HG03103 (cell line): ENCODE results near the gene PLEKHG4.

Experiments
- ATAC-seq: cut with Tn5 transposase; IDR thresholded peaks from one replicate; pipeline ENCODE4 v1.9.1; 2021; ENCODE audit warnings: low read depth; ENCODE audit not compliant: unreplicated experiment

PLEKHG4 gene

GRCh38 chr16:67279296-67280089, at the start of gene PLEKHG4:
Gene PLEKHG4 (plus strand): TSS chr16:67279532. CDS start chr16:67280045, 513 bp downstream.
- peak; percentile 82 for ATAC-seq

DNA sequence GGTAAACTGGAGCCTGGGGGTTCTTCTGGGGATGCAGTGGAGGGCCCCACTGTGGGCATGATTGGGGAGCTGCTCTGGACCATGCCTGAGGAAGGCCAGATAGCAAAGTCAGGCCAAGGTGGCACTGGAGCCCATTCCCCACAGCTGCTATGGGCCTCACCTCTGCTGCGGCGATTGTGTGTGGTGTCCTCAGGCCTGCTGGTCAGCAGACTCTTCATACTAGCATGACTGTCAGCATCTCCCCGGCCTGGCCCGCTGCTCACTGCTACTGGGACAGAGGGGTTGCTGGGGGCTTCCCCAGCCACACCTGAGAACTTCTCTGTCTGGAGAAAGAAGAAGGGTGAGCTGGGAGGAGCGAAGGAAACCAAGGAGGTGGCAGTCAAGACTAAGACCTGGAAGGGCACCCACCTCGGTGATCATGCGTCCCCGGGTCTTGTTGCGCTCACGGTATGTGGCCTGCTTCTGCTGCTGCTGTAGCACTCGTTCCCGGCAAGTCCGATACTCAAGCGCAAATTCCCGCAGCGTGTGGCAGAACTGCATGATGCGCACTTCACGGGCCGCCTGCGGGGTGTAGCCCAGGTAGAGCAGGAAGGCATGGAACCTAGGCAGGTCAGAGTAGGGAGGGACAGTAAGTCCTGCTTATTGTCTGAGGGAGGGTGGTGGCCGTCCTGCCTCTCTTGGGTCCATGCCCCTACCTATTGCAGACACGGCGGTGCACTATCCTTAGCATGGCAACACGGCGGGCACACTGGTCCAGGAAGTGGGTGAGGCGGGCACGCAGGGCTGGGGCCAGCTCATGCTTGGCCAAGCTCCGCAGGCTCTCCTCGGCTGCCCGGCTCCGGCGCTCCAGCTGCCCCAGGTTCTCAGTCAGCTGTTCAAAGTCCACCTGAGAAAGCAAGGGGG, 49.2 kb upstream of the PLEKHG4 start:
- ATAC-seq: no peak

DNA sequence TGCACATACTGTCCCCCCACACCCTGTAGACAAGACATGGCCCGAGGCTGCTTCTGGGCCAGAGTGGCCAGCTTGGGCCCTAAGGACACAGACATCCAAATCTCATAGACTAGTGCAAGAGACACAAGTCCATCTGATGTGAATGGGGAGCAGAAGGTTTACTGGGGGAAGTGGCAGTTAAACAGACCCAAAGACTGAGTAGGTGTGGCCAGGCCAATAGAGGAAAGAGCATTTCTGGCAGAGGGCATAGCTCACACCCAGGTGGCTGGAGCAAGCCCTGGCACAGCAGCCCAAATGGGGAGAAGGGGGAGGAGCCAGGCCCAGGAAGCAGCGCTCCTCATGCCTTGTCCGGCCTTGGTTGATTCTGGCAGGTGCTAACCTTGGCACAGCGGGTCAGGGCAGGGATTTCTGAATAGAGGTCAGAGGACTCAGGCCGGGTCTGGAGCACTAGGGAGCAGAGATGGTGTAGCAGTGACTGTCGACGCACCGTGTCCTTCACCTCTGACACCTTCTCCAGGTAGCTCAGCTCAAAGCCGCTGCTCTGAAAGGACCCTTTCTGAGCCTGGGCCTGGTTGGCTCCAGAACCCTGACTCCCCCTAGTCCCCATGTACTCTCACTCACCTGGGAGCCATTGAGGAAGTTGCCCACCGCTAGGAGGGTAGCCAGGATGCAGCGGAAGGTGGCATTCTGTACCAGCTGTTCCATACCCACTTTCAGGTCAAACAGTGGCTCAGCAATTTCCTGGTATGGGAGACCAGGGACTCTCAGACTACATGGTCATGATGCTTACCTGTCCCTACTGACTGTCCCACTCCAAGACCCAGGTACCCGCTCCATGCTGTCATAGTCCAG, 48.3 kb upstream of the PLEKHG4 start:
- no peak for ATAC-seq

- no peak for ATAC-seq
These were observed 45.7 kb upstream of the PLEKHG4 start for GRCh38 chr16:67233596-67233995.

GRCh38 chr16:67234180-67234597, 45.1 kb upstream of the PLEKHG4 start:
- no peak for ATAC-seq

DNA sequence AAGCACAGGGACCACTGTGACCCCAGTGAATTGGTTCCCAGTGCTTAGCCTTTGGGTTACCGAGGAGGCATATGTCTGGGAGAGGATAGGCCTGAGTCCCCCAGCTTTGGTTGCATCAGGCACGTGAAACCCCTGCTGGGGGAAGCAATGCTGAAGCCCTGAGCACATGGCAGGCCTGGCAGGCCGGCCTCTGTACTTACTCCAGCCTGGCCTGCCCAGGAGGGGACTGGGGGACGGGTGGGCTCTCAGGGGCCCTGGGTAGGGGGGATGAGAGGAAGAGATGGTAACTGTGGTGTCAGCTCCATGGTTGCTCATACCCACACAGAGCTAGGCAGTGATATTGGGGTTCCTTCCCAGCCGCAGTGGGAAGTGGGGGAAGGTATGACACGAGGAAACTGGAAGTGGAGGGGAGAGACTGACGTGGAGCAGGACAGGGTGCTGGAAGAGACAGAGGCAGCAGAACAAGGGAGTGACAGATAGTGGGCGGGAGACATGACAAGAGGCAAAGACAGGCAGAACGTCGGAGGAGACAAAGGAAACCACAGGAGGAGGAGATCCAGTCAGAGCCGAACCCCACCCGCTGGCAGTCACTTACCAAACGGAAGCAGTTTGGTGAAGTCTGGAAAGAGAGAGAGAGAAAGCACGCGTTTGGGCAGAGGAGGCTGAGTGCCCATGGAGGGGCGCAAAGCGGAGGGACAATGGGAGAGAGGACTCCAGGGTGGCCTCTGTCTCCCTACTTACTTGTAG, 43.3 kb upstream of the PLEKHG4 start:
- no peak for ATAC-seq

GRCh38 chr16:67236563-67237395, 42.6 kb upstream of the PLEKHG4 start:
- ATAC-seq: no peak

DNA sequence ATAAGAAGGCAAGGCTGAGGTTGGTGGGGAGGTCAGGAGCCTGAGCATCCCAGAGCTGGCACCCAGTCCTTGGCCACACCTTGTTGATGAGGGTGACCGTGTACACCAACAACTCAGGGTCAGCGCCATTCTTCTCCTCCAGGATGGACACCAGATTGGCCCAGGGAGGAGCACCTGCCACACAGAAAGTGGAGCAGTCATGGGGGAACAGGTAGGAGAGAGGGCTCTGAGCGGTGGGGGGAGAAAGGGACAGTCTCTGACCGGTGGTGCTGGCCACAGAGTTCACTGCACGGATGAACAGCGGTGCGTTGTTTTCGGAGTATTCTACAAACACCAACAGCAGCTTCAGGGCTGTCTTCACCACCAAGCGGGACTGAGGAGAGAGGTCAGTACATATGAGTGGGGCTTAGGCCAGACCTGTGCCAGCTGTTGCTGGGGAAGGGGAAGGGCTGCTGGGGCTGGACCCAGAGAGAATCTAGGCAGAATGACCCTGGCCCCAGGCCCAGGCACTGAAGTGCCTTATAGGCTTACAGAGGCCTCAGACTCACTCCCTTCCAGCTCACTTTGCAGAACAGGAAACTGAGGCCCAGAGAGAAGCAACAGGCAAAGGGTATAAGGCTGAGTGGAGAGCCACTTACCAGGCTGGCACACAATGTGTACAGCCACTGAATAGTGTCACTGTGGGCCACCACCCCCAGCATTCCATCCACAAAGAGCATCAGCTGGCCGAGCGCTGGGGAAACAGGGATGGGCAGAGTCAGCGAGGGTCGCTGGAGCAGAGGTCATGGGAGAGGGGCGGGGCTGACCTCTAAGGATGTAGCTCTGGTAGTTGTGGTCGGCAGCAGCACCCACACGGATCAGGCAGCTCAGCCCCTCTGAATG, 41.7 kb upstream of the PLEKHG4 start:
- ATAC-seq: no peak

DNA sequence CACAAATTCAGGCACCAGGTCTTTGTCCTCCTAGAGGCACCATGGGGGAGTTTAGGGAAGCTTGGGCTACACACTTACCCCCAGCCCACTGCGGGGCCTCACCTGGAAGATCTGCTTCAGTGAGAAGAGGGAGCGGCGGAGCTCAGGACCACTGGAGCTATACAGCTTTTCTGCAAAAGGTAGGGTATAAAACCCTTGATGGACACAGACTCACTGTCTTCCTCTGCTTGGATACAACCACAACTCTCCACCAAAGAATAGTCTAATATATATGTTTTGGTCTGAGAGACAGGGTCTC, 41.1 kb upstream of the PLEKHG4 start:
- ATAC-seq: no peak

DNA sequence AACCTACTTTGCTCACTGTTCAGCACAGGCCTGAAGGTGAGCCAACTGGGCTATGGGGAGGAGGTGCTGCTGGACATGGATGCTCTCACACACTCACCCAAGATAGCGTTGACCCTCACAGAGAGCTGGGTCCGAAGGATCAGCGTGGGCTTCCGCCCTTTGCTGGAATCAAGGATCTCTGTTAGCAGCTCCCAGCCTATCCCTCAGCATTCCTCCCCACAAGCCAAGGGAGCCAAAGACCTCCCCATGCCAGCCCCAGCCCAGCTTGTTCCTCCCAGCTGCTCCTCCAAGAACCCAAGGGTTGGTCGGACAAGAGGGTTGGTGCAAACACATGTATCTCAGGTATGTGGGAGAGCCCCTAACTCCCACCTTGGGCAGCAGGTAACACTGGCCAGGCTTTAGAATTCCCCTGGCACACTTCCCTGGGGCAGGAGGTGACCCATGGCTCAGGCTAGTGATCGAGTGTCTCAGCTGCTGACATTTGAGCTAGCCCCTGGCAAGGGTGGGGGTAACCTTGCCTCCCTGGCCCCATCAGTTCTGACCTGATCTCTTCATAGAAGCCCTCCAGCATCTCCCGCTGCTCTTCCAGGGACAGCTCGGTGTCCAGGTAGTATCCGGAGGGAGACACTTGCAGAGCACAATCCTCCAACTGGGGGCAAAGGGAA, 40.4 kb upstream of the PLEKHG4 start:
- ATAC-seq: no peak

GRCh38 chr16:67240506-67240905, 38.8 kb upstream of the PLEKHG4 start:
- ATAC-seq: no peak

DNA sequence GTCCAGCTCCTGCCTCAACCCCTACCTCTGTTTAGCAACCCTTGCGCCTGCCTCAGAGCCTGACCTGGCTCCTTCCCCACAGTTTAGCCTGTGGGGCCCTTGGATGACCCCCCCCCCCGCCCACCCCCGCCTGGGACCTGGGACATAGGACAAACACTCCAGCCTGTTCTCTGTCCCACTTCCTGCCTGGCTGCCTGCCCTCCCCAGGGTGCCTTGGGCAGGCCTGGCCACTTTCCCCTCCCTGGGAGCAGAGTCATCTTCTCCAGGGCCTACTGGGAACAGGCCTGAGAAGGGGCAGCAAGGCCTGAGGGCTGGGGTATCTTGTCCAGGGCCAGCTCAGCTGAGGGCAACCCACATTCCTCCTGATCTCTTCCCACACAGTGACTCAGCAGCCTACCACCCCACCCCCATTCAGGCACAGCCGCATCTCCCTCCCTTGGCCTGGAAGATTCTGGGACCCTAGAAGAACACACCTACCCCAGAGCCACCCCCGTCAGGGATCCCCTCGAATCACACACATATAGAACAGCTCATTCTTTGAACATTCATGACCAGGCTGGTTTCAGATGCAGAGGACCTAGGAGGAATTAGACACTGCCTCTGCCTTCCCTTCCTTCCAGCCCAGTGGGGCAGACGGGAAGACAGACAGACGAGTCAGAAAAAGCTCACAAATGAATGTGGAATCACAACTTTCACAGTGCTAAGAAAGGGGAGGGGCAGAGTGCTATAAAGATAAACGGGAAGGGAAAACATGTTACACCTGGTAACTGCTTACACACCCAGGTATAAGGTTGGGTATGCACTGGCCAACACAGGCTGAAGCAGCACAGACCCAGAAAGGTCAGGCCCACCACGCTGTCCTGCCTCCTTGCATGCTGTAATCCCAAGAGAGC, 38.1 kb upstream of the PLEKHG4 start:
- ATAC-seq: no peak

DNA sequence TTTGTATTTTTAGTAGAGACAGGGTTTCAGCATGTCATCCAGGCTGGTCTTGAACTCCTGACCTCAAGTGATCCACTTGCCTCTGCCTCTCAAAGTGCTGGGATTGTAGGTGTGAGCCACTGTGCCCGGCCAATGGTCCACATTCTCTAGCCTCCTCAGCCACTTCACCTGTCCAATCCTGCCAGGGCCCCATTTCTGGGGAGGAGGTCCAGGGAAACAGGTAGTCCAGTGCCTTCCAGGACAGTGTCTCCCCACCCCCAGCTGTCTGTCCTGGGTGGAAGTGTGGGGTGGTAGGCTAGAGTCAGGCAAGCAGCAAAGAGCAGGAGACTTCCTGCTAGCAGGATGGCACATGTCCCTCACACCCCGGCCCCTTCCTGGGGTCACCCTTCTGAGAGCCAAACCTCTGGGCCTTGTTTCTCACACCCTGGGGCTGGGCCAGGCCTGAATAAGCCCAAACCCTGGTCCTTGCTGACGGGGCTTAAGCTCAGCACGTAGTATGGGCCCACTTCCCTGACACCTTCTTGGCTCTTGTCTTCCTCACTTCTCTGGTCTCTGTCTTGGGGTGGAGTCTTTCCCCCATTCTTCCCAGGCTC, 37.1 kb upstream of the PLEKHG4 start:
- no peak for ATAC-seq

DNA sequence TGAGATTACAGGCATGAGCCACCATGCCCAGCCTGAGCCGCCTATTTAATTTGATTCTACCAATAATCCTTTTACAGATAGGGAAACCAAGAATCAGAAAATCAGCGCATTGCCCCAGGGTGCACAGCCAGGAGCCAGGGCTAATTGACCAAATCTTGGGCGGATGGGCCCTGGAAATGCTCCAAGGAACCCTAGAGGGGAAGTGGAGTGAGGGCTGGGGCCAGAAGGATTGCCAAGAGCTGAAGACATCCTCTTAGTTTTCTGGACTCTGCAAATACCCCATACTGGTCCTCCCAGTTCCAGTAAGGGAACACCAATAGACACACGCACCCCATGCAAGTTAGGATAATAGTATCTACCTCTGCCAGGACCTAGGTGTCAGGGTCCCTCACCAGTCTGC, 35.9 kb upstream of the PLEKHG4 start:
- no peak for ATAC-seq

DNA sequence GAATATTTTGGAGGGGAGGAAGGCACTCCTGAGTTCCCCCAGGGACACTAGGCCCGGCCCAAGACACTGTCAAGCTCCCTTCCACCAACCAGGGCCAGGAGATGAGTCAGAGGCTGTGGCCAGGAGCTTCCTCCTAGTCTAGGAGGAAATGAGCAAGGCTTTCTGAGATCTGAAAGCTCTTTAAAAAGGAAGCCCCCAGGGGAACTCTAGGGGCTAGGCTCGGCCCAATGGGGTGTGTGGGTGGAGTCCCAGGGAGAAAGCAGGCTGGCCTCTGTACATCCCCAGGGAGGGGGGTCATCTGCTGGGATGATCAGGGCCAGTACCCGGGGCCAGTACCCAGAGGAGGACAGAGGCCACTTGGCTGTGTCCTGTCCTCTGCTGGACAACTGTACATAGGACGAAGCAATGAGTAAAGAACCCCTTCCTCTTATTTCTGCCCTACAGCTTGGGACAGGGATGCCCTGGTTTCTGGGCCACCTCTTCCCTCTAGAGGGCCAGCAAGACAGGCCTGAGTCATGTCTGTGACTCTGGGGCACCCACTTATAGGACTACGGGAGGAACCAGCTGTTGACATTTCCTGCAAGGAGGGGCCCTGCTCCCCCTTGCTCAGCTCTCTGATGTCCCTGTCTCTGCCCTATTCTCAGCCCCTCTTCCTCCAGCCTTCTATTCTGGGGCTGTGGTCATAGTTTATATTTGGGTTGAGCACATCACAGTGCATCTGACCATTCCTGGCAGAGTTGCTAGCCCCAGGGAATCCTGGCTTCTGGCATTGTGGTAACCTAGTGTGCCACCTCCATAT, 34.7 kb upstream of the PLEKHG4 start:
- ATAC-seq: peak; percentile 39

GRCh38 chr16:67245186-67245585, 34.1 kb upstream of the PLEKHG4 start:
- no peak for ATAC-seq
